ENCODE measurements around the gene CATSPERE.

CATSPERE gene

GRCh38 chr1:244444854-244445253 lies 16.2 kb upstream of the CATSPERE start:
- Histone ChIP-seq H3K4me1 (ENCODE audit: control insufficient read depth in 1 of 2, insufficient read depth in 1 of 2, low read depth in 1 of 2, low read length in 1 of 2) (peaks cover 52 to 60% of the 10 kb centered on the region in 2 experiments), H3K27ac (peak overlapping the region; percentile 95)
- TF ChIP-seq CTCF (IDR thresholded peaks at IDR 0.05) = no peak

GRCh38 chr1:244445320-244446181 lies 15.5 kb upstream of the CATSPERE start:
- no peaks in the 10 kb centered on the region for H3K27me3 ChIP-seq
- no peak for TF ChIP-seq CTCF (IDR thresholded peaks at IDR 0.05)
- H3K36me3 ChIP-seq = no peaks in the 10 kb centered on the region
- H3K27ac ChIP-seq = peak overlapping the region; percentile 95
- peaks cover 59 to 66% of the 10 kb centered on the region in 2 experiments for H3K4me1 ChIP-seq (ENCODE audit: control insufficient read depth in 1 of 2, insufficient read depth in 1 of 2, low read depth in 1 of 2, low read length in 1 of 2)
- no peak overlapping the region for H3K4me3 ChIP-seq (ENCODE audit: low read depth in 1 of 2, low read length in 1 of 2)
- H3K9me3 ChIP-seq = no peaks in the 10 kb centered on the region

More at GRCh38 chr1:244444854-244445253, 16.2 kb upstream of the CATSPERE start:
- Histone ChIP-seq H3K36me3 (no peaks in the 10 kb centered on the region), H3K9me3 (no peaks in the 10 kb centered on the region), H3K4me3 (ENCODE audit: low read depth in 1 of 2, low read length in 1 of 2) (no peak overlapping the region), H3K27me3 (no peaks in the 10 kb centered on the region)

- peaks cover 66 to 70% of the 10 kb centered on the region in 2 experiments for H3K4me1 ChIP-seq (ENCODE audit: control insufficient read depth in 1 of 2, insufficient read depth in 1 of 2, low read depth in 1 of 2, low read length in 1 of 2)
These were observed 14.0 kb upstream of the CATSPERE start for GRCh38 chr1:244447024-244447423.

GRCh38 chr1:244447552-244447951 lies 13.5 kb upstream of the CATSPERE start:
- Histone ChIP-seq H3K9me3 (no peaks in the 10 kb centered on the region), H3K36me3 (no peaks in the 10 kb centered on the region), H3K27me3 (no peaks in the 10 kb centered on the region), H3K4me1 (ENCODE audit: control insufficient read depth in 1 of 2, insufficient read depth in 1 of 2, low read depth in 1 of 2, low read length in 1 of 2) (peaks cover 70 to 71% of the 10 kb centered on the region in 2 experiments), H3K27ac (peak overlapping the region; percentile 95), H3K4me3 (ENCODE audit: low read depth in 1 of 2, low read length in 1 of 2) (no peak overlapping the region)
- no peak for TF ChIP-seq CTCF (IDR thresholded peaks at IDR 0.05)

More at GRCh38 chr1:244447024-244447423, 14.0 kb upstream of the CATSPERE start:
- Histone ChIP-seq H3K36me3 (no peaks in the 10 kb centered on the region), H3K4me3 (ENCODE audit: low read depth in 1 of 2, low read length in 1 of 2) (no peak overlapping the region), H3K27ac (peak overlapping the region; percentile 95), H3K9me3 (no peaks in the 10 kb centered on the region), H3K27me3 (no peaks in the 10 kb centered on the region)
- TF ChIP-seq CTCF (IDR thresholded peaks at IDR 0.05) = no peak

- H3K27me3 ChIP-seq = no peaks in the 10 kb centered on the region
- peak overlapping the region; percentile 95 for H3K27ac ChIP-seq
- H3K36me3 ChIP-seq = no peaks in the 10 kb centered on the region
- no peak overlapping the region for H3K4me3 ChIP-seq (ENCODE audit: low read depth in 1 of 2, low read length in 1 of 2)
- peaks cover 75 to 77% of the 10 kb centered on the region in 2 experiments for H3K4me1 ChIP-seq (ENCODE audit: control insufficient read depth in 1 of 2, insufficient read depth in 1 of 2, low read depth in 1 of 2, low read length in 1 of 2)
- no peak for TF ChIP-seq CTCF (IDR thresholded peaks at IDR 0.05)
- H3K9me3 ChIP-seq = no peaks in the 10 kb centered on the region
These were observed 12.6 kb upstream of the CATSPERE start for GRCh38 chr1:244448279-244449036.
